Activated effector memory CD4-positive, alpha-beta T cell treated with anti-CD3 and anti-CD28 coated beads, Interleukin-2, amount 50 U/mL, for 16 hours (primary cell): ENCODE results near the gene IMPDH1.
"Not testable (repeated sequence)": the region's sequence is repeated elsewhere in the genome, so short reads cannot be mapped to it uniquely, and the experiment has no call there.

ENCODE experiments used
- DNase-seq: peaks from one replicate; pipeline ENCODE4 v3.0.0-alpha.2; 2020

Gene IMPDH1

GRCh38 chr7:128409596-128410450 is at the start of gene IMPDH1:
Gene IMPDH1, minus strand, starts transcription at chr7:128409982. Its CDS starts 81 bp downstream, at chr7:128409901.
- peak; percentile 95 for DNase-seq

GRCh38 chr7:128459394-128459878 is 49.7 kb upstream of the IMPDH1 start:
- DNase-seq: peak; percentile 86

- DNase-seq: no peak
Observed at GRCh38 chr7:128458956-128459355, 49.2 kb upstream of the IMPDH1 start.

- not testable (repeated sequence) for DNase-seq
Observed at GRCh38 chr7:128457385-128457784, 47.6 kb upstream of the IMPDH1 start.

GRCh38 chr7:128456255-128456725 is 46.5 kb upstream of the IMPDH1 start:
- no peak for DNase-seq

GRCh38 chr7:128455543-128456254 is 45.9 kb upstream of the IMPDH1 start, which contains the start of gene HILPDA:
Gene HILPDA, plus strand, starts transcription at chr7:128455878. Its CDS starts 1,391 bp downstream, at chr7:128457269.
- peak; percentile 98 for DNase-seq

- no peak for DNase-seq
Observed at GRCh38 chr7:128454808-128455542, 45.2 kb upstream of the IMPDH1 start.

GRCh38 chr7:128453836-128454804 is 44.3 kb upstream of the IMPDH1 start:
- no peak for DNase-seq

- DNase-seq: no peak
Observed at GRCh38 chr7:128452552-128452951, 42.8 kb upstream of the IMPDH1 start.

- DNase-seq: no peak
Observed at GRCh38 chr7:128450913-128451312, 41.1 kb upstream of the IMPDH1 start.

GRCh38 chr7:128450409-128450808 is 40.6 kb upstream of the IMPDH1 start:
- no peak for DNase-seq

GRCh38 chr7:128448751-128449302 is 39.0 kb upstream of the IMPDH1 start:
- DNase-seq: no peak

- DNase-seq: no peak
Observed at GRCh38 chr7:128447941-128448564, 38.3 kb upstream of the IMPDH1 start.

- no peak for DNase-seq
Observed at GRCh38 chr7:128446306-128446705, 36.5 kb upstream of the IMPDH1 start.

- DNase-seq: no peak
Observed at GRCh38 chr7:128443831-128444600, 34.2 kb upstream of the IMPDH1 start.

- DNase-seq: no peak
Observed at GRCh38 chr7:128442356-128442755, 32.6 kb upstream of the IMPDH1 start.

GRCh38 chr7:128437426-128438332 is 27.9 kb upstream of the IMPDH1 start:
- DNase-seq: no peak

- DNase-seq: no peak
Observed at GRCh38 chr7:128435327-128435686, 25.5 kb upstream of the IMPDH1 start.
